ENCODE results near the gene AGO3. TPM values are rescaled to one million over a fixed set of nuclear protein-coding genes. Genes with fewer than 3 reads are reported as not detected.

Gene AGO3
- total and polyA plus RNA-seq, 2 of the 13 experiments (the other 11 are each of a cell fraction or from before 2014, with no cell fraction given): 21.2 to 27.1 TPM

GRCh38 chr1:36088577-36089392 is 157.9 kb downstream of the AGO3 start, which contains the start of gene ADPRS (continued):
- TF ChIP-seq MLX (CRISPR knock-in tag; IDR thresholded peaks at IDR 0.05) (peak; percentile 12; the same call in 1 of the 2 replicates), ZNF558 (CRISPR knock-in tag; IDR thresholded peaks at IDR 0.05; ENCODE audit: borderline replicate concordance) (peak; percentile 57; the same call in 1 of the 2 replicates), ZFP91 (CRISPR knock-in tag; IDR thresholded peaks at IDR 0.05; ENCODE audit: borderline replicate concordance) (peak; percentile 96), CBX2 (IDR thresholded peaks at IDR 0.05; ENCODE audit: low read depth, low read length) (no peak), CBX2 (CRISPR knock-in tag; IDR thresholded peaks at IDR 0.05; ENCODE audit: low read depth) (no peak), ZNF709 (CRISPR knock-in tag; IDR thresholded peaks at IDR 0.05) (peak; percentile 98), GLI4 (CRISPR knock-in tag; IDR thresholded peaks at IDR 0.05; ENCODE audit: borderline replicate concordance) (no peak), ZBTB34 (CRISPR knock-in tag; IDR thresholded peaks at IDR 0.05) (no peak), KLF13 (CRISPR knock-in tag; IDR thresholded peaks at IDR 0.05) (peak; percentile 98), ZNF639 (CRISPR knock-in tag; conservative IDR thresholded peaks at IDR 0.05) (peak; percentile 88), ZNF280B (CRISPR knock-in tag; IDR thresholded peaks at IDR 0.05; ENCODE audit: borderline replicate concordance) (no peak), ZNF260 (CRISPR knock-in tag; IDR thresholded peaks at IDR 0.05; ENCODE audit: borderline replicate concordance, low read depth) (no peak), ZNF12 (CRISPR knock-in tag; IDR thresholded peaks at IDR 0.05) (no peak), DMTF1 (CRISPR knock-in tag; IDR thresholded peaks at IDR 0.05) (no peak), MLLT10 (CRISPR knock-in tag; IDR thresholded peaks at IDR 0.05) (no peak), SMARCE1 (IDR thresholded peaks at IDR 0.05; ENCODE audit: borderline replicate concordance) (no peak), ZNF446 (CRISPR knock-in tag; IDR thresholded peaks at IDR 0.05) (peak; percentile 96)
